Body of pancreas (tissue), 4 donors: ENCODE results near the gene IL17B. TPM values are rescaled to one million over a fixed set of nuclear protein-coding genes. Genes with fewer than 3 reads are reported as not detected.

Experiments used
- ATAC-seq: fragments of 150-250 bp; one replicate; pipeline ENCODE4 v1.9.1; 2016
- DNase-seq, 4 donors: peaks; one replicate each; pipeline ENCODE4 v3.0.0-alpha.2; 2019
- H3K27ac ChIP-seq, 4 donors: fragments of 200-600 bp; sonication (generic); 1 replicate in 3 of 4; 2 replicates in 1 of 4; pipeline versions ENCODE4 v1.5.1 to v1.6.1; 2016 to 2019; ENCODE audit warnings: mild to moderate bottlenecking in 1 of 4, mixed read lengths in 1 of 4, moderate library complexity in 1 of 4
- H3K27me3 ChIP-seq, 2 donors: fragments of 200-600 bp; sonication (generic); one replicate each; pipeline ENCODE4 v1.6.0; 2016; ENCODE audit warnings: mild to moderate bottlenecking in 1 of 2
- H3K36me3 ChIP-seq, 2 donors: fragments of 200-600 bp; sonication (generic); replicated peaks in 1 of 2; 2 replicates each; pipeline ENCODE4 v1.5.1; 2016; ENCODE audit warnings: low read depth in 2 of 2; ENCODE audit not compliant: insufficient read depth in 1 of 2
- H3K4me1 ChIP-seq: fragments of 200-600 bp; sonication (generic); one replicate; pipeline ENCODE4 v1.6.0; 2016
- H3K4me3 ChIP-seq, 2 donors: fragments of 200-600 bp; sonication (generic); 1 replicate in 1 of 2; 2 replicates in 1 of 2; pipeline ENCODE4 v1.5.1; 2016 to 2019
- H3K9me3 ChIP-seq, 3 donors: fragments of 200-600 bp; sonication (generic); 1 replicate in 2 of 3; 2 replicates in 1 of 3; pipeline ENCODE4 v1.5.1; 2016
- CTCF ChIP-seq, 7 experiments: fragments of 450-650 bp in 4 of 7; fragments of 200-600 bp in 3 of 7; sonication (generic) in 3 of 7; IDR thresholded peaks; one replicate each; pipeline ENCODE4 v1.5.1; 2016 to 2019; ENCODE audit warnings: antibody characterized with exemption in 7 of 7
- POLR2A ChIP-seq, 3 donors: fragments of 450-650 bp; IDR thresholded peaks; one replicate each; pipeline ENCODE4 v1.6.1; 2016; ENCODE audit warnings: antibody characterized with exemption in 3 of 3, mild to moderate bottlenecking in 2 of 3
- WGBS, 2 donors: methylation state at CpG; one replicate each; pipeline ENCODE4 v1.1.5; 2017; 5-methylcytosine and 5-hydroxymethylcytosine counted together
- intact Hi-C: fragments of 100-400 bp; cut with DNase I; formaldehyde crosslinking; loops from one replicate; pipeline ENCODE4 v1.15.1; 2023
- microRNA counts, 2 donors: library from miRNA; unstranded; fragments of <30 nt; microRNA quantifications; one replicate each; lab custom pipeline; 2017
- total RNA-seq, 2 donors: library from RNA; depleted of rRNA; stranded (reverse); fragments of >200 nt; gene quantifications; one replicate each; pipeline ENCODE4 v1.1.0, GENCODE V29; 2016

Gene IL17B
- total RNA-seq, 2 donors from 2014 or later, result not detected

- TF ChIP-seq POLR2A (IDR thresholded peaks at IDR 0.05) (no peak), CTCF (IDR thresholded peaks at IDR 0.05) (no peak)
- H3K4me3 ChIP-seq, result no peak overlapping the region
- H3K9me3 ChIP-seq, result no peaks in the 10 kb centered on the region
- no peak for ATAC-seq
- no peaks in the 10 kb centered on the region for H3K36me3 ChIP-seq
- no peaks in the 10 kb centered on the region for H3K27me3 ChIP-seq
- no peak overlapping the region for H3K27ac ChIP-seq
- peaks cover 11% of the 10 kb centered on the region for H3K4me1 ChIP-seq
- intact Hi-C loops, result no loop called here
- no peak for DNase-seq
Measured at GRCh38 chr5:149325166-149325735, 53.8 kb downstream of the IL17B start.

- Histone ChIP-seq H3K27me3 (no peaks in the 10 kb centered on the region), H3K4me1 (peaks cover 13% of the 10 kb centered on the region), H3K4me3 (no peak overlapping the region), H3K27ac (no peak overlapping the region), H3K9me3 (no peaks in the 10 kb centered on the region), H3K36me3 (no peaks in the 10 kb centered on the region)
- WGBS, 2 donors, result 83% methylated on average over 2 of the region's 2 CpGs; no CpG with 5 or more reads in 1 of the 2 donors
- intact Hi-C loops, result no loop called here
- ATAC-seq (no peak), DNase-seq (no peak)
- TF ChIP-seq CTCF (IDR thresholded peaks at IDR 0.05), result no peak
- no peak for TF ChIP-seq POLR2A (IDR thresholded peaks at IDR 0.05)
Measured at GRCh38 chr5:149324641-149325040, 54.5 kb downstream of the IL17B start.

MicroRNA genes within 50 kb of the gene (microRNA counts, 767-probe panel; counts per million panel counts)
- 736 to 12,456 counts per million in 2 donors for microRNA hsa-miR-143-3p (lab: Ali Mortazavi, UCI)

Other genes starting within 250 kb of the IL17B start
- 10 to 100 TPM in 1 of 2 donors, 1 to 10 TPM in 1; 3.9 to 11.2 TPM for gene ABLIM3, start 237.8 kb downstream of the IL17B start, total RNA-seq
- gene AFAP1L1, start 107.4 kb downstream of the IL17B start, total RNA-seq, result 1 to 10 TPM; 2.9 to 5.9 TPM
- 10 to 100 TPM in 1 of 2 donors, 1 to 10 TPM in 1; 4.9 to 10.6 TPM for gene GRPEL2, start 33.8 kb downstream of the IL17B start, total RNA-seq
- 1 to 10 TPM; 3.9 to 5.6 TPM for gene PCYOX1L, start 21.2 kb downstream of the IL17B start, total RNA-seq
- gene CSNK1A1, start 172.1 kb upstream of the IL17B start, total RNA-seq, result 10 to 100 TPM; 82.4 to 85.4 TPM
- 10 to 100 TPM in 1 of 2 donors, 1 to 10 TPM in 1; 5.9 to 14.0 TPM for gene ARHGEF37, start 202.2 kb upstream of the IL17B start, total RNA-seq